Left ventricle myocardium inferior (tissue), 1 donor: Measurements from ENCODE around the gene CDC42SE2. TPM values are rescaled to one million over a fixed set of nuclear protein-coding genes. Genes with fewer than 3 reads are reported as not detected.

Source experiments
- DNase-seq: peaks from one replicate; pipeline ENCODE4 v3.0.0-alpha.2; 2020
- H3K27ac ChIP-seq: fragments of 200-600 bp; replicated peaks from 2 replicates; pipeline ENCODE4 v1.8.0; 2021
- H3K27me3 ChIP-seq: fragments of 200-600 bp; 2 replicates; pipeline ENCODE4 v1.8.0; 2021; ENCODE audit warnings: low read depth
- H3K36me3 ChIP-seq: fragments of 200-600 bp; 2 replicates; pipeline ENCODE4 v1.8.0; 2021
- H3K4me1 ChIP-seq: fragments of 200-600 bp; 2 replicates; pipeline ENCODE4 v1.8.0; 2021
- H3K4me3 ChIP-seq: fragments of 200-600 bp; 2 replicates; pipeline ENCODE4 v1.8.0; 2021; ENCODE audit warnings: mild to moderate bottlenecking, moderate library complexity
- H3K9me3 ChIP-seq: fragments of 200-600 bp; replicated peaks from 2 replicates; pipeline ENCODE4 v1.8.0; 2021
- CTCF ChIP-seq: fragments of 200-600 bp; IDR thresholded peaks from 2 replicates; pipeline ENCODE4 v1.8.0; 2021; ENCODE audit warnings: antibody characterized with exemption, mild to moderate bottlenecking, borderline replicate concordance
- intact Hi-C: fragments of 100-400 bp; cut with micrococcal nuclease; formaldehyde crosslinking; loops from one replicate; pipeline ENCODE4 v1.11.0; 2022
- total RNA-seq: library from RNA; stranded (reverse); fragmentation: NEBNext Ultra II Directional; extraction: Animal tissue kit (Norgen Biotek cat#: 25700); gene quantifications from one replicate; pipeline ENCODE4 v1.2.1, GENCODE V29; 2021
- donor health status: DM: no; HTN: yes; CAD: no; lungs with severe emphysema.

Gene CDC42SE2
- total RNA-seq, 1 donor from 2014 or later: 10.3 TPM

GRCh38 chr5:131221008-131221703 is 42.7 kb upstream of the CDC42SE2 start:
- intact Hi-C loops: no loop called here
- TF ChIP-seq CTCF: no peak
- H3K9me3 ChIP-seq: no peaks in the 10 kb centered on the region
- H3K36me3 ChIP-seq: no peaks in the 10 kb centered on the region
- no peaks in the 10 kb centered on the region for H3K4me1 ChIP-seq
- no peak for DNase-seq
- no peak overlapping the region for H3K4me3 ChIP-seq
- H3K27ac ChIP-seq: no peak overlapping the region
- no peaks in the 10 kb centered on the region for H3K27me3 ChIP-seq

GRCh38 chr5:131221888-131222287 is 42.0 kb upstream of the CDC42SE2 start:
- no peak for DNase-seq
- Histone ChIP-seq H3K36me3 (no peaks in the 10 kb centered on the region), H3K27ac (no peak overlapping the region), H3K9me3 (no peaks in the 10 kb centered on the region), H3K4me1 (no peaks in the 10 kb centered on the region), H3K4me3 (no peak overlapping the region), H3K27me3 (no peaks in the 10 kb centered on the region)
- intact Hi-C loops: no loop called here
- no peak for TF ChIP-seq CTCF

GRCh38 chr5:131222731-131223130 is 41.1 kb upstream of the CDC42SE2 start:
- H3K4me1 ChIP-seq: no peaks in the 10 kb centered on the region
- TF ChIP-seq CTCF: no peak
- no peak overlapping the region for H3K27ac ChIP-seq
- intact Hi-C loops: no loop called here
- H3K36me3 ChIP-seq: no peaks in the 10 kb centered on the region
- H3K9me3 ChIP-seq: no peaks in the 10 kb centered on the region
- no peak overlapping the region for H3K4me3 ChIP-seq
- no peaks in the 10 kb centered on the region for H3K27me3 ChIP-seq
- DNase-seq: no peak

GRCh38 chr5:131223751-131224386 is 40.0 kb upstream of the CDC42SE2 start:
- TF ChIP-seq CTCF: no peak
- H3K27ac ChIP-seq: no peak overlapping the region
- no peaks in the 10 kb centered on the region for H3K9me3 ChIP-seq
- no peaks in the 10 kb centered on the region for H3K27me3 ChIP-seq
- no peaks in the 10 kb centered on the region for H3K36me3 ChIP-seq
- H3K4me1 ChIP-seq: no peaks in the 10 kb centered on the region
- intact Hi-C loops: no loop called here
- no peak overlapping the region for H3K4me3 ChIP-seq
- no peak for DNase-seq

GRCh38 chr5:131224387-131225201 is 39.3 kb upstream of the CDC42SE2 start:
- Histone ChIP-seq H3K27me3 (no peaks in the 10 kb centered on the region), H3K4me1 (no peaks in the 10 kb centered on the region), H3K36me3 (no peaks in the 10 kb centered on the region), H3K27ac (peak overlapping the region; percentile 14), H3K4me3 (no peak overlapping the region), H3K9me3 (no peaks in the 10 kb centered on the region)
- TF ChIP-seq CTCF: no peak
- peak; percentile 26 for DNase-seq
- intact Hi-C loops: no loop called here
